ENCODE measurements around the gene CLCN4. TPM values are rescaled to one million over a fixed set of nuclear protein-coding genes. Genes with fewer than 3 reads are reported as not detected.

The CLCN4 gene
- total and polyA plus RNA-seq, 2 of the 8 experiments (the other 6 are each of a cell fraction or from before 2014, with no cell fraction given): 3.3 to 11.2 TPM

GRCh38 chrX:10233173-10233572 is 76.4 kb downstream of the CLCN4 start:
- H3K27ac ChIP-seq (ENCODE audit: low read depth, low read length): no peak overlapping the region
- no peak overlapping the region for H3K9ac ChIP-seq (replicated peaks in 1 of 4; ENCODE audit: extremely low read depth in 1 of 4, low read depth in 3 of 4, low read length in 3 of 4)
- no peaks in the 10 kb centered on the region for H3K36me3 ChIP-seq (ENCODE audit: control insufficient read depth in 2 of 4, insufficient read depth in 4 of 4, low read length in 3 of 4)
- no peak overlapping the region for H2BK120ac ChIP-seq (replicated peaks; ENCODE audit: low read depth, low read length)
- ChIA-PET POLR2A (ENCODE audit: partially characterized antibody) (no interaction called here), CTCF (ENCODE audit: partially characterized antibody) (no interaction called here)
- H2BK5ac ChIP-seq (ENCODE audit: low read depth, low read length): no peak overlapping the region
- H3K4me2 ChIP-seq (ENCODE audit: insufficient read depth in 1 of 2, low read depth in 2 of 2, low read length in 2 of 2): no peak overlapping the region
- no peak overlapping the region for H3K4me3 ChIP-seq (ENCODE audit: extremely low read depth in 1 of 4, insufficient read depth in 2 of 4, low read depth in 3 of 4, low read length in 4 of 4)
- peak overlapping the region; percentile 51; the same call in 1 of the 2 replicates for H4K8ac ChIP-seq (ENCODE audit: extremely low read depth, insufficient read depth, low read length)
- 84% methylated on average over 3 of the region's 3 CpGs; no CpG with 5 or more reads in 1 of the 2 experiments for WGBS, 2 experiments (ENCODE audit: extremely low coverage in 1 of 2, insufficient coverage in 1 of 2, insufficient read length in 1 of 2, insufficient replicate concordance in 2 of 2, low coverage in 1 of 2, low lambda C conversion rate in 2 of 2, missing lambda C conversion rate in 1 of 2)
- no peak overlapping the region for H2BK20ac ChIP-seq (ENCODE audit: low read length)
- H4K20me1 ChIP-seq (replicated peaks in 1 of 2; ENCODE audit: control insufficient read depth in 1 of 2, insufficient read depth in 2 of 2, low read length in 2 of 2): no peaks in the 10 kb centered on the region
- no peaks in the 10 kb centered on the region for H3K4me1 ChIP-seq (replicated peaks in 1 of 4; ENCODE audit: control insufficient read depth in 3 of 4, insufficient read depth in 4 of 4, low read length in 3 of 4)
- no peak overlapping the region for H2BK15ac ChIP-seq (ENCODE audit: low read length)
- FAIRE-seq (no peak), DNase-seq (ENCODE audit: low read depth in 1 of 2, low spot score in 2 of 2) (no peak)
- H3K79me2 ChIP-seq (ENCODE audit: control insufficient read depth in 1 of 2, insufficient read depth in 2 of 2, low read length in 2 of 2): no peaks in the 10 kb centered on the region
- H2AK5ac ChIP-seq (ENCODE audit: low read depth, low read length): no peak overlapping the region
- H2AFZ ChIP-seq (ENCODE audit: low read length): no peak overlapping the region
- no peak overlapping the region for H4K5ac ChIP-seq (ENCODE audit: insufficient read length, low read depth, low read length)
- H3K23me2 ChIP-seq (ENCODE audit: low read depth, low read length): no peaks in the 10 kb centered on the region
- H4K91ac ChIP-seq (replicated peaks; ENCODE audit: insufficient read length, low read length): no peak overlapping the region
- H3K27me3 ChIP-seq (replicated peaks in 1 of 4; ENCODE audit: control insufficient read depth in 3 of 4, extremely low read depth in 1 of 4, insufficient read depth in 3 of 4, low read length in 3 of 4): no peaks in the 10 kb centered on the region
- H3K4ac ChIP-seq (replicated peaks; ENCODE audit: insufficient read length, low read depth, low read length): no peak overlapping the region
- no peak overlapping the region for H3K18ac ChIP-seq (ENCODE audit: extremely low read depth, low read length)
- no peak overlapping the region for H3K23ac ChIP-seq (ENCODE audit: insufficient read length)
- no peaks in the 10 kb centered on the region for H3K79me1 ChIP-seq (ENCODE audit: low read depth, low read length)
- H3K14ac ChIP-seq (ENCODE audit: insufficient read length): no peak overlapping the region
- no peak overlapping the region for H2BK12ac ChIP-seq (ENCODE audit: low read depth, low read length)
- H3K56ac ChIP-seq (replicated peaks; ENCODE audit: insufficient read length, low read depth, low read length): no peak overlapping the region
- H3K9me3 ChIP-seq (ENCODE audit: insufficient read depth in 2 of 2, low read depth in 1 of 2, low read length in 1 of 2): no peaks in the 10 kb centered on the region
- no peak for TF ChIP-seq CTCF (IDR thresholded peaks at IDR 0.05; ENCODE audit: control extremely low read depth in 1 of 3, insufficient read depth in 1 of 3, low read depth in 1 of 3, low read length in 3 of 3)
- TF ChIP-seq TAF1 (IDR thresholded peaks at IDR 0.05; ENCODE audit: low read depth, low read length): no peak
- TF ChIP-seq, protein P1, sequence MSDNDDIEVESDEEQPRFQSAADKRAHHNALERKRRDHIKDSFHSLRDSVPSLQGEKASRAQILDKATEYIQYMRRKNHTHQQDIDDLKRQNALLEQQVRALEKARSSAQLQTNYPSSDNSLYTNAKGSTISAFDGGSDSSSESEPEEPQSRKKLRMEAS (IDR thresholded peaks at IDR 0.05): no peak
- no peak for TF ChIP-seq POLR2A (IDR thresholded peaks at IDR 0.05; ENCODE audit: control extremely low read depth in 1 of 2, low read depth in 2 of 2, low read length in 2 of 2)
- TF ChIP-seq CREB1 (IDR thresholded peaks at IDR 0.05): no peak
- TF ChIP-seq SP2 (IDR thresholded peaks at IDR 0.05; ENCODE audit: low read length): no peak
- TF ChIP-seq ZNF274 (IDR thresholded peaks at IDR 0.05; ENCODE audit: borderline replicate concordance, extremely low read depth, low read length): no peak
- no peak for TF ChIP-seq TCF12 (IDR thresholded peaks at IDR 0.05; ENCODE audit: low read depth, low read length)
- TF ChIP-seq BRCA1 (IDR thresholded peaks at IDR 0.05; ENCODE audit: low read depth, low read length): no peak
- no peak for TF ChIP-seq RNF2 (IDR thresholded peaks at IDR 0.05; ENCODE audit: borderline replicate concordance, low read depth, low read length, missing control alignments, poor library complexity, severe bottlenecking)
- no peak for TF ChIP-seq KDM4A (IDR thresholded peaks at IDR 0.05; ENCODE audit: low read depth, low read length, severe bottlenecking)
- TF ChIP-seq, protein P2, sequence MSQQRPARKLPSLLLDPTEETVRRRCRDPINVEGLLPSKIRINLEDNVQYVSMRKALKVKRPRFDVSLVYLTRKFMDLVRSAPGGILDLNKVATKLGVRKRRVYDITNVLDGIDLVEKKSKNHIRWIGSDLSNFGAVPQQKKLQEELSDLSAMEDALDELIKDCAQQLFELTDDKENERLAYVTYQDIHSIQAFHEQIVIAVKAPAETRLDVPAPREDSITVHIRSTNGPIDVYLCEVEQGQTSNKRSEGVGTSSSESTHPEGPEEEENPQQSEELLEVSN (IDR thresholded peaks at IDR 0.05): no peak
